IPS-11a (cell line): ENCODE results near the gene CACNA1B.
"Not testable (repeated sequence)": the region's sequence is repeated elsewhere in the genome, so short reads cannot be mapped to it uniquely, and the experiment has no call there.

Experiments
- H3K4me3 ChIP-seq: one replicate; pipeline ENCODE4 v1.5.1; 2013; ENCODE audit warnings: low read depth, low read length, control low read depth

The CACNA1B gene

DNA sequence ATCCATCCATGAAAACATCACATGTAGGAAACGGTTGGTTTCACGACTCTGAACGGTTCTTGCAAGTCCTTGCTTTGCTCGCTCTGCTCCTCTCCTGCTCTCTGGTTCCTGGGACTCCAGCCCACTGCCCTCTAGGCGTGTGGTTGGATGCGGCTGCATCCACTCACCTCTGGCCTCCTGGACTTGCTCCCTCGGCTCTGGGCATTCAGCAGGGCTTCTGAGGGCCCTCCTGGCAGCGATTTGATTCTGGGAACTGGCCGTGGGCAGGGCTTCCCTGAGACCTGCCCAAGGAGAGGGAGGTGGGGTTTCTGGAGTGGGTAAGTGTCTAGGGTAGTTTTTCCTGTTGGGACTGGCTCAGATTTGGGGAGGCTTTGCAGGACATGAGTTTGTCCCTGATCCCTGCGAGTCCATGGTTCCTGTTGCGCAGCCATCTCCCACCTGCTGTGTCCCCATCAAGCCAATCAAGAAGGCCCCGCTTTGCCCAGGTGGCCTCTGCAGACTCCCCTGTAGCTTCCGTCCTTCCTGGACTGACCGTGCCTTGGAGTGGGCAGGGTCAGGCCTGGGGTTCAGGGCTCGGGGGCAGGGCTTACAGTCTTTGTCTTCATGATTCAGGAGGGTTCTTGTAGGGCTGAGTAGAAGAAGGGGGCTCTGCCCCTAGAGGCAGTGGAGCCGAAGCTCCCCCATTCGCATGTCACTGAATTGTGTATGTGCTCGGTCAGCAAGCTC is 192.3 kb downstream of the CACNA1B start:
- no peak overlapping the region for H3K4me3 ChIP-seq

DNA sequence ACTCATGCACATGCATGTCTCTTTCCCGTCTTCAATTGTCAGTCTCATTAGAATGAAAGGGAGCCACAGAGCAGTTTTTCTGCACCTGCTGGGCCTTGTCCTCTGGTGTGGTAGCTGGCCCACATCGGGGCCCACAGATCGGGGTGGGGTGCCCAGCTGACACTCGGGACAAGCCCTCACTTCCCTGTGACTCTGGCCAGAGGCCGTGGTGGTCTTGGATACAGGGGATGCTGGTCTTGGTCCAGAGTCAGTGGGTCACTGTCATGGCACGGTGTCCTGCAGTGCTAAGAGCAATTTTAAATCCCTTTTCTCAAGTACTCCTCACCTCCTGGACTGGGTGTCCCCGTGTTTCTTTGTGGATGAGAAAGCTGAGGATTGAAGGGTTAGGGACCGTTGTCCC is 193.2 kb downstream of the CACNA1B start:
- H3K4me3 ChIP-seq: no peak overlapping the region

DNA sequence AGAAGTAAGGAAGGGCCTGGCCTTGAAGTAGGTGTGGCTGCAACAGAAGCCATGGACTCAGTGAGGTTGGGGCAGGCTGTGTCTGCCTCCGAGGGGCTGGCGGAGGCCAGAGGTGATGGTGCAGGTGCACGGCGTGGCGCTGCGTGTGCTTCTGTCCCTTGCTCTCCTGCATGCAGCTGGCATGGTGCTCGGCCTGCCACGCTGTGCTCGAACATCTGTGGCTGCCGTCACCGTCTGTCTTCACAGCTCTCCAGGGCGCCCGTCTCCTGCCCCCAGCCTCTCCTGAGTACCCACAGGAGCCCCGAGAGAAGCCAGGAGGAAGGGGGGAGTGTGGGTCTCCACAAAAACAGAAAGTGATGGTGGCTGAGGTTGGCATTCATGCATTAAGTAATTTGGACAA is 193.7 kb downstream of the CACNA1B start:
- no peak overlapping the region for H3K4me3 ChIP-seq

- H3K4me3 ChIP-seq: no peak overlapping the region
These were observed 194.1 kb downstream of the CACNA1B start for GRCh38 chr9:138071731-138072130.

DNA sequence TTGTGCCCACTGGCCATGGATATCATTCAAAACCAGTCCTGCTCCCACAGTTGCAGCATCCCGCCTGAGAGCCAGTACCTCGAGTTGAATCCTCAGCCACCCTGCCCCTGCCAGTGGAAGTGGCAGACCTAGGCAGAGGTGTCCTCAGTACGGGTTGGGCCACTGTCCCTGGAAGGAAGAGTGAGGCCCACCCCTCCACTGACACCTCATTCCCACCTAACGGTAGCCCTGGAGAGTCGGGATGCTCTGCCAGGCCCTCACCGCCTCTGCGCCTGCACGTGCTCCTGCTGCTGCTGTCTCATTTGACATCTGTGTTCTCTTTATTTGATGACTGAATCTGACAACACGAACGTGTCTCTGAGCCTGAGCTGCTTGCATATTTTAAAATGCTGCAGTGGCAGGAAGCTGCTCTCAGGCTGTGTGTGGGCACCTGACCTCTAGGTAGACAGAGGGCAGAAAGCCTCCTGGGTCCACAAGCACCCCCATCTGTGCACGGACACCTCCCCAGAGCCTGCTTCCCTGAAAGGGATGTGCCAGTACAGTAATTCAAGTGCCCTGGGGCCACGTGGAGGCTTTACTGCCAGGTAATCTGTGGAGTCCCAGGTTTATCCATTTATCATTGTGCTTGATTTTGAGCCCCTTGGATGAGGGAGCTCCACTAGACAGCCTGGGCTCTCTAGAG is 194.7 kb downstream of the CACNA1B start:
- H3K4me3 ChIP-seq: no peak overlapping the region

DNA sequence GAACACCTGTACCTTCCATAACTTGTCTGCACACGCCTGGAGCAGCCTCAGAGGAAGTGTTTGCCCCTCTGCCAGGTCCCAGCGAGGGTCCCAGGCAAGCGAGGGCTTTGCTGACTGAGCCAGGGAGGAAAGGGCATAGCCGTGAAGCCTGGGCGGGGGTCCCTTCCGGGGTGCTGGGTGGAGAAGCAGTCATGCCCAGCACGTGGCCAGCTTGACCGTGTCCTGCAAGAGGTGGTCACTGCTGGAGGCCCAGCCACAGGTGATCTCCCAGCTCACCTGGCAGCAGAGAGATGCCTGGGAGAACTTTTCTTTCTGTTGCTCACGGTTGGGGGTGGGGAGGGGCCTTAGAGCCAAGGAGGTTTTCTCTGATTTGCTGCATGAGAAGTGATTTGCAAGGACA is 195.3 kb downstream of the CACNA1B start:
- H3K4me3 ChIP-seq: no peak overlapping the region

GRCh38 chr9:138073408-138073807 is 195.8 kb downstream of the CACNA1B start:
- H3K4me3 ChIP-seq: no peak overlapping the region

DNA sequence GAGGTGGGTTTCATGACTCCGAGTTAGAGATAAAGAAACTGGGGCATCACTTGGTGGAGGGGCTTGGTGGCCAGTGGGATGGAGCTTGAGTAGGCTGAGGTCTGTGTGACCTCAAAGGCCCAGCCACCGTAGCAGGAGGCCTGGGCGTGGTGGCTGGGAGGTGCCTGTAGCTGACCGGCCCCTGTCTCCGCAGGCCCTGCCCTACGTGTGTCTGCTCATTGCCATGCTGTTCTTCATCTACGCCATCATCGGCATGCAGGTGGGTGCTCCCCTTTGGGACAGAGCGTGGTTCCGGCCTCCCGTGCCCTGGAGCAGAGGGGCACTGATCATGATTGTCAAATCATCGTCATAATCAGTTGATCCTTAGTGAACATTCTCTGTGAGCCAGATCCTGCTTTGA is 196.2 kb downstream of the CACNA1B start:
- no peak overlapping the region for H3K4me3 ChIP-seq

DNA sequence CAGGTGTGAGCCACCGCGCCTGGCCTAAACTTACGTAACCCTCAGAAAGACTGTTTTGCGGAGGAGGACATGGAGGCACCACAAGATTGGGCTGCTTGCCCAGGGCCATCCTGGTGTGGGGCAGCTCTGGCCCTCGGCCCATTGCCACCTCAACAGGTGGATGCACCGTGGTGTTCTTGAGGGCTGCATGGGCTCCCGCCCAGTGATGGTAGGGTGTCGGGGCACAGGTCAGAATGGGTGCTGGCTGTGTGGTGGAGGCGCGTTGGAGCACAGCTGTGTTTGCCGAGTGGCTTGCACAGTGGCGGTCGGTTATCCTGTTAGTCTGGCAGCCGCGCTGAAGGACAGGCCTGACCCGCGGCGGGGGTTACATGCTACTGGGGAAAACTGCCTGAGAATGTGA is 196.9 kb downstream of the CACNA1B start:
- no peak overlapping the region for H3K4me3 ChIP-seq

GRCh38 chr9:138075496-138075895 is 197.9 kb downstream of the CACNA1B start:
- no peak overlapping the region for H3K4me3 ChIP-seq

DNA sequence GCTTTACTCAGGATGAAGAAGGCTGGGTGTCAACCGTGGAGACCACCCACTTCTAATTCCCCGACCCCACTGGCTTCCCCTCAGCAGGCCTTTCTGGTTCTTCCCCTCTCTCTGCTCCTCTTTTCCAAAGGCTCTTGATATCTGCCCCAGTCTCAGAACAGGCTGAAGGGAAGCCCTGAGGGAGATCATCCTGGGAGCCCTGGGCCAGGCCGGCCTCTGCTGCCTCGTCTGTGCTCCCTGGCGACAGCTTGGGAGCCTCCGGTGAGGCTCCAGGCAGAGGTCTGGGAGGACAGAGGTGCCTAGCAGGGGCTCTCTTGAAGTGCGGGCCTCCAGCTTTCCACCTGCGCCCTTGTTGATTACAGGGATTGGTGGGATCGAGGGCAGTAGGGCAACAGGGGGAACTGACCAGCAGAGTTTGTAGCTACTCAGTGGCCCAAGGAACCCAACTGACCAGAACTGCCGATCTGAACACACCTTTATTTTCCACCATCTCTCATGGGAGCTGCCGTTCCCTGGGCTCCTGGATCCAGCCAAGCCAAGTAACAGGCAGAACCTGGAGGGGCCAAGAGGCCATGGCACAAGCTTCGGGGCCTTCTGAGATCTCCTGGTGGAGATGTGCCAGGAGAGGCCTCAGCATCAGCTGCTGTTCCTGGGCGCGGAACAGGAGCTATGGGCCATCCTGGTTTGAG is 198.5 kb downstream of the CACNA1B start:
- no peak overlapping the region for H3K4me3 ChIP-seq

DNA sequence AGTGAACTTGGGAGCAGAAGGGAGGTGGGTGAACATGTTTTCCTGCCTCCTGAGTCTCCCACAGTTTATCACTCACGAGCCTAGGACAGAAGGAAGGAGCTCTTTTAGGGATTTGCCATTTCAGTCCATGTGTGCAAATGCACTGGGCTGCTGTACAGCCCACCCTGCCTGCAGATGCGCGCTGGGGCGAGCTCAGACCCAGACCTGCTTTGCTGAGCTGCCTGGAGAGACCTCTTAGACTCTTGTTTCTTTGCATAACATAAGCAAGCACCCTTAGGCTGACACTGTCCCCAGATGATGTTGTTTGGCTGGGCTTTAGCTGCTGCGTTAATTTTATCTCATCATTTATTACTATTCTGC is 199.0 kb downstream of the CACNA1B start:
- H3K4me3 ChIP-seq: no peak overlapping the region

- no peak overlapping the region for H3K4me3 ChIP-seq
These were observed 199.5 kb downstream of the CACNA1B start for GRCh38 chr9:138077126-138077525.

- no peak overlapping the region for H3K4me3 ChIP-seq
These were observed 200.4 kb downstream of the CACNA1B start for GRCh38 chr9:138077898-138078540.

GRCh38 chr9:138078846-138079245 is 201.3 kb downstream of the CACNA1B start:
- H3K4me3 ChIP-seq: no peak overlapping the region

GRCh38 chr9:138080979-138081378 is 203.4 kb downstream of the CACNA1B start:
- H3K4me3 ChIP-seq: no peak overlapping the region

GRCh38 chr9:138082918-138083636 is 205.5 kb downstream of the CACNA1B start:
- no peak overlapping the region for H3K4me3 ChIP-seq

DNA sequence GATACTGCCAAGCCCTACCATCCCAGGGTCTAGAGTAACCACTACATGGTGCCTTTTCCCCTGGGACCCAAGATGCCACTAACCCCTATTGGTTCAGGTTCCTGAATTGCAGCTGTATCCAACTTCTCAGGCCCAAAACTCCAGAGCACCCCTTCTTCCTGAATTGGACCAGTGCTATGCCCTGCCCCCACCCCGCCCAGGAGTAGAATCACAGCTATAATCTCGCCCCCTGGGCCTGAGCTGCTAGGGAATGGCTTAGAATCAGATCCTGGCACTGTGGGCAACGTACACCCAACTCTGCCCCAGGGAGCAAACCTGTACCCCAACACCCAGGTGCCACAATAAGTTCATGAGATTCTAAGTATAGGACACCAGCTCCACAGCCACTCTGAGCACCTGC is 206.3 kb downstream of the CACNA1B start:
- H3K4me3 ChIP-seq: no peak overlapping the region

GRCh38 chr9:138085568-138085967 is 208.0 kb downstream of the CACNA1B start:
- H3K4me3 ChIP-seq: no peak overlapping the region

DNA sequence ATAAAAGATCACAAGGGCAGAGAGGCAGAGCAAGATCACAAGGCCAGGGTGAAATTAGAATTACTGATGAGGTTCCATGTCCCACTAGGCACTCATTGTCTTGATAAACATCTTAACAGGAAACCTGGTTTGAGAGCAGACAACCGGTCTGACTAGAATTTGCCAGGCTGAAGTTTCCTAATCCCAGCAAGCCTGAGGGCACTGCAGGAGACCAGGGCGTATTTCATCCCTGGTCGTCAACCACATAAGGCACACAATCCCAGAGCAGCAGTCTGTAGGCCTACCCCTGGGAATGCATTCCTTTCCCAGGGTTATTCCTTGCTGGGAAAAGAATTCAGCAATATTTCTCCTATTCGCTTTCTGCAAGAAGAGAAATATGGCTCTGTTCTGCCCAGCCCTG is 214.5 kb downstream of the CACNA1B start:
- H3K4me3 ChIP-seq: not testable (repeated sequence)

DNA sequence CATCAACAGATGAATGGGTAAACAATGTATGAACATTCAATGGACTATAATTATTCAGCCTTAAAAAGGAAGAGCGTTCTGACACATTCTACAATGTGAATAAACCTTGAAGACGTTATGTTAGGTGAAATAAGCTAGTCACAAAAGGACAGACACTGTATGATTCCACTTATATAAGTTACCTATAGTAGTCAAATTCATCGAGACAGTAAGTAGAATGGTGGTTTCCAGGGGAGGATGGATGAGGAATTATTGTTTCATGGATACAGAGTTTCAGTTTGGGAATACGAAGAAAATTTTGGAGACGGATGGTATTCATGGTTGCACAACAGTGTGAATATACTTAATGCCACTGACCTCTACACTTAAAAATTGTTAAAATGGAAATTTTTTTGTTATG is 216.4 kb downstream of the CACNA1B start:
- H3K4me3 ChIP-seq: no peak overlapping the region
